ENCODE data around the gene IGSF1. TPM values are rescaled to one million over a fixed set of nuclear protein-coding genes. Genes with fewer than 3 reads are reported as not detected.

IGSF1 gene
- total RNA-seq, 1 donor from 2014 or later = 3.0 TPM

DNA sequence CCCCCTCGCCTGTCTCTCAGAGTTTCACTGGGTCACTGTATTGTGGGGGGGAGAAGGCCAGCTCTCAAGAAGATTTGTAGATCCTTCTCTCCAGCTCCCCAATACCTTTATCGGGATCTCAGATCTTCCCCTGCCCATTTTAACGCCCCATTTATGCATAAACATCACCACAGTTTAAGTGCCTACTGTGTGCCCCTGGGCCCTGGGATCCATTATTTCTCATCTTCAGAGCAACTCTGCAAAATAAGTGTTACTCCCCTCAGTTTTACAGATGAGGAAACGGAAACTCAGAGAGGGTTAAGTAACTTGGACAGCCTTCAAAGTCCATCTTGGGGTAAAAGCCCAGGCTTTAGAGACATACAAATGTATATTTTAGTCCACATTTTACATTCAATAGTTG lies 421 bp upstream of the IGSF1 start:
- no peak for TF ChIP-seq CTCF (IDR thresholded peaks at IDR 0.05; ENCODE audit: partially characterized antibody, unreplicated experiment)
- Mint-ChIP-seq H3K4me1 (ENCODE audit: low read depth, unreplicated experiment) (peaks cover 1% of the 10 kb centered on the region), H3K9me3 (ENCODE audit: unreplicated experiment) (no peaks in the 10 kb centered on the region), H3K36me3 (ENCODE audit: unreplicated experiment) (no peaks in the 10 kb centered on the region), H3K27ac (ENCODE audit: unreplicated experiment) (no peak overlapping the region), H3K27me3 (ENCODE audit: unreplicated experiment) (no peaks in the 10 kb centered on the region), H3K4me3 (ENCODE audit: unreplicated experiment) (no peak overlapping the region)
- DNase-seq = no peak

DNA sequence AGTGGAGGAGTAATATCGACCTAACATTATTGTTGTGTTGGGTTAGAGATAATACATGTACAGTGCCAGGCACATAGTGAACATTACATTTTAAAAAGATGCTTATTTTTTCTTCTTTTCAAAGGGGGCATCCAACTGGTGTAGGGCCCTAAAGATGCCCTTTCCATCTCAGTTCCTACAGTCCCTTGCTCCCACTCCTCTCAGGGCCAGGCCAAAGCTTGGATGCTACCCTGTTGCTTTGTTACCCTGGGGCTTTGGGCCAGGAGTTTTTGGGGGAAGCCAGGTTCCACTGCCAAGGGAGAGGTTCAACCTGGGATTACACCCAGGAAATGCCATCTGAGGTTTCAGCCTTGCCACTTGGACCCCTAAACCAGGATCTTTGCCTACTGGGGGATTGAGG lies 918 bp downstream of the IGSF1 start:
- Mint-ChIP-seq H3K4me1 (ENCODE audit: low read depth, unreplicated experiment) (no peaks in the 10 kb centered on the region), H3K36me3 (ENCODE audit: unreplicated experiment) (no peaks in the 10 kb centered on the region), H3K9me3 (ENCODE audit: unreplicated experiment) (no peaks in the 10 kb centered on the region), H3K4me3 (ENCODE audit: unreplicated experiment) (peak overlapping the region; percentile 85), H3K27ac (ENCODE audit: unreplicated experiment) (no peak overlapping the region), H3K27me3 (ENCODE audit: unreplicated experiment) (no peaks in the 10 kb centered on the region)
- TF ChIP-seq CTCF (IDR thresholded peaks at IDR 0.05; ENCODE audit: partially characterized antibody, unreplicated experiment) = no peak
- DNase-seq = no peak

DNA sequence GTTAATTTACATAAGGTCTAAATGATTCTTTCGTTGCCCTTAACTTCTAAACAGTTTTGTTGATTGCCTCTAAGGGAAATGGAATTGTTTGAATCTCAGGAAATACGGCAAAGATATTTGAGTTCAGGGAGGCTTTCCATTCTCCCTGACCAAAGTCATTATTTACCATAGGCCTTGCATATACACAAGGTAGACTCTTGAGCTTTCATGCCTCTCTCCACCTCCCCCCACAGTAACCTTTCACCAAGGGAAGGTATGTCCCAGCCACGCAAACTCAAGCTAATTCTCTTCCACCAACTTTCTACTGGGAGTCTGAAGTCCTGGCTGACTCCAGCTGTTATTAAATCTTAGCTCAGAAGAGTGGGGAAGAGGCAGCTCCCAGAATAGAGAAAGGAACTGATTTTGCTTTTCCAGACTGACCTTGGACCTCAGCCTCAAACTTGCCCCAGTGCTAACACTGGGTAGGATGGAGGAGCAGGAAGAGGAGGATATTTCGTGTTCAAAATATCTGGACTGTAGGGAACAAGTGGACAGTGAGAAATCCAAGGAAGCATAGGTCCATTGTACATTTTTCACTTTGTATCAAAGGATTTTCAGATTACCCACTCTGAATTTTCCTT lies 1.4 kb downstream of the IGSF1 start:
- TF ChIP-seq CTCF (IDR thresholded peaks at IDR 0.05; ENCODE audit: partially characterized antibody, unreplicated experiment) = no peak
- Mint-ChIP-seq H3K27ac (ENCODE audit: unreplicated experiment) (no peak overlapping the region), H3K9me3 (ENCODE audit: unreplicated experiment) (no peaks in the 10 kb centered on the region), H3K27me3 (ENCODE audit: unreplicated experiment) (no peaks in the 10 kb centered on the region), H3K36me3 (ENCODE audit: unreplicated experiment) (no peaks in the 10 kb centered on the region), H3K4me1 (ENCODE audit: low read depth, unreplicated experiment) (no peaks in the 10 kb centered on the region), H3K4me3 (ENCODE audit: unreplicated experiment) (no peak overlapping the region)
- no peak for DNase-seq

DNA sequence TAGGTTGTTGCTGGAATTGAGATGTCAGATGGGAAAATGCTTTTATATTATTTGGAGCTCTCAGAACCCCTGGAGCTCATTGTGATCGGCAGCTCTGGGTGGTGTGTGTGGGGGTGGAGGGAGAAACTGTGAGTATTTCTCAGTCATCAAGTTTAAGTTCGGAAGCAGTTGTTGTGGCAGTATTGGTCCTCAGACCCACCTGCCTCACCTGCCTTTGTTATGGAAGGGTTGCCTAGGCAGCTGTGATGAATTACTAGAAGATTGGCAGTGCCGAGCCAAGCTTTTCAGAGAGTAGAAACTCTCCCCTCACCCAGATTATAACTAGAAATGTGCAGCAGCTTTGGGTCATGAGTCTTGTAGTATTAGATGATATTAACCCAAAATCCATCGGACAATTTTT lies 9.5 kb downstream of the IGSF1 start:
- no peak for DNase-seq
- no peak overlapping the region for H3K4me3 Mint-ChIP-seq (ENCODE audit: unreplicated experiment)

More for the DNA sequence above, 9.5 kb downstream of the IGSF1 start:
- Mint-ChIP-seq H3K27me3 (ENCODE audit: unreplicated experiment) (no peaks in the 10 kb centered on the region), H3K36me3 (ENCODE audit: unreplicated experiment) (no peaks in the 10 kb centered on the region), H3K4me1 (ENCODE audit: low read depth, unreplicated experiment) (no peaks in the 10 kb centered on the region), H3K9me3 (ENCODE audit: unreplicated experiment) (no peaks in the 10 kb centered on the region), H3K27ac (ENCODE audit: unreplicated experiment) (no peak overlapping the region)
- TF ChIP-seq CTCF (IDR thresholded peaks at IDR 0.05; ENCODE audit: partially characterized antibody, unreplicated experiment) = no peak
